GM18519 (cell line): ENCODE results near the gene OR7C1.
"Not testable (repeated sequence)": the region's sequence is repeated elsewhere in the genome, so short reads cannot be mapped to it uniquely, and the experiment has no call there.

Source experiments
- ATAC-seq: cut with Tn5 transposase; IDR thresholded peaks from one replicate; pipeline ENCODE4 v1.9.1; 2021; ENCODE audit warnings: mild to moderate bottlenecking, moderate library complexity; ENCODE audit not compliant: unreplicated experiment, low FRiP score

Gene OR7C1

DNA sequence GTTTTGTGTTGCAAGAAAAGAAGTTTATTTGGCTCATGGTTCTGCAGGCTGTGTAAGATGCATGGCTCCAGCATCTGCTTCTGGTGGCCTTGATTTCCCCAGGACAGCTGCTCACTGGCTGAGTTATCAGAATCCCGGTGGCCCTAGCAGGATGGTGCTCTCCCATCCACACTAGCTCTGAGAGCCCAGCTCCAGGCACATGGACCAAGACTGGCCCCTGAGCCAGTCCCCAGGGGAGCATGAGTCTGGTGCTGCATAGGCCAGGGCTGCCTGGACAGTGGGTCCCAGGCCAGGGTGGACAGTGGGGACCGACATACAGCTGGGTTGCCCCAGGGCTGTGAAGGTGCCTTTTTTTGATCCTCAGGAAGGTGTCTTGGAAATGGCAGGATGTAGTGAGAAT is 67.0 kb downstream of the OR7C1 start:
- no peak for ATAC-seq

DNA sequence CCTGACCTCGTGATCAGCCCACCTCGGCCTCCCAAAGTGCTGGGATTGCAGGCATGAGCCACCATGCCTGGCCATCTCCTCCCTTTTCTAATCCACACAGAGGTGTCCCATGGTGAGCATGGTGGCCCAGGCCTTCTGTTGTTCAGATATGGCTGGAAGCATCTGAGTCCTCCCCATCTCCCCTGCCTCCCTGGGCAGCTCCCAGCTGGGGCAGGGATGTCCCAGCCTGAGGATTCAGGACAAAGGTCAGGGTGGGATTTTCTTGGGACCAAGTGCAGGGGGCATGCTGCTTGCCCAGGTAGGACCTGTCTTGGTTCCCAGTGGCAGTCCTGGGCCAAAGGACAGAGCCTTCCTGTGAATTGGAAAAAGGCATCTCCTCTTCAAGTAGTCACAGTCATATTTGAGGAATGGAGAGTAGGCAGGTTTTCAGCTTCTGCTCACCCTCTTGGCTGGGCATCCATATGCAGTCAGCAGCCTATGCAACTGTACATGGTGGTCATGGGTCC is 67.5 kb downstream of the OR7C1 start:
- no peak for ATAC-seq

GRCh38 chr19:14765841-14766240 is 69.1 kb downstream of the OR7C1 start:
- ATAC-seq, result not testable (repeated sequence)

- ATAC-seq, result not testable (repeated sequence)
Observed at GRCh38 chr19:14765403-14765802, 69.6 kb downstream of the OR7C1 start.

GRCh38 chr19:14764401-14764800 is 70.6 kb downstream of the OR7C1 start:
- no peak for ATAC-seq

- no peak for ATAC-seq
Observed at GRCh38 chr19:14763497-14764145, 71.4 kb downstream of the OR7C1 start.

- no peak for ATAC-seq
Observed at GRCh38 chr19:14762111-14762510, 72.9 kb downstream of the OR7C1 start.

DNA sequence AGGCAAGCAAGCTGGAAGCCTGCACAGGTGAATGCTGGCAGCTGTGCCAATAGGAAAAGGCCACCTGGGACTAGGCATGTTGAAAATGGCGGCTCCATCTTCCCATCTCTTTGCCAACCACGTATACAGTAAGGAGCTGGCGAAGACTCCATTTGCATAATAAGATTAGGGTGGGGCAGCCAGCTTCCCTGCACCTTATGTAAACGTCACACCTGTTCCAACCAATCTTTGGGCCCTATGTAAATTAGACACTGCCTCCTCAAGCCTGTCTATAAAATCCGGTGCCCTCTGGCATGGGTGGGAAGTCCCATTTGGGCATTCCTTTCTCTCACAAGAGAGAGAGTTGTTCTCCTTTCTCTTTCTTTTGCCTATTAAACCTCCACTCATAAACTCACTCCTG is 73.4 kb downstream of the OR7C1 start:
- no peak for ATAC-seq

DNA sequence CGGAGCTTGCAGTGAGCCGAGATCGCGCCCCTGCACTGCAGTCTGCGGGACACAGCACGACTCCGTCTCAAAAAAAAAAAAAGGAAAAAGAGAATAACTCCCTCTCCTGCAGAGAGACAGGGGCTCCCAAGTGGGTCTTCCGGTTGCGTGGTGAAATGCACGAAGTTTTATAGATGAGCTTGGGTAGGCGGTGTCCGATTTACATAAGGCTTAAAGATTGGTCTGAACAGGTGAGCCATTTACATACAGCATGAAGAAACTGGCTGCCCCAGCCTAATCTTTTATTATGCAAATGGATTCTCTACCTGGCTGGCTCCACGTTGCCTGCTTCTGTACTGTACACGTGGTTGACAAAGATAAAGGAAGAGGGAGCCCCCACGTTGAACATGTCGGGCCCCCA is 76.2 kb downstream of the OR7C1 start:
- ATAC-seq, result no peak

DNA sequence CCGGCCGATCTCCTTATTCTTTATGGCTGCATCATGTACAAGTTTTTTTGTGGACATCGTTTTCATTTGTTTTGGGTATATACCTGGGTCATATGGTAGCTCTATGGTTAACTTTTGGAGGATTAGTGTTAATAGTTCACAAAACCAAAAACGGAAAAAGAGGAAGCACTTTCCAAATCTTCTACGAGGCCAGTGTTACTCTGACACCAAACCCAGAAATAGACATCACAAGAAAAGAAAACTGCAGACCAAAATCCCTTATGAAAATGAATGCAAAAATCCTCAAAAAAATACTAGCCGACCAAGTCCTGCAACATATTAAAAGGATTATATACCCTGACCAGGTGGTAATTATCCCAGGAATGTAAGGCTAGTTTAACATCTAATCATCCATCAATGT is 86.4 kb downstream of the OR7C1 start:
- no peak for ATAC-seq
